Panc1 (cell line): Measurements from ENCODE around the gene SLCO6A1. TPM values are rescaled to one million over a fixed set of nuclear protein-coding genes. Genes with fewer than 3 reads are reported as not detected.

Experiments
- ATAC-seq: fragments of 200-7000 bp; cut with Tn5 transposase; 2 replicates; pipeline ENCODE4 v1.9.1; 2020; ENCODE audit warnings: mild to moderate bottlenecking, moderate library complexity
- BruUV-seq: library from RNA; stranded (reverse); fragments of 400-500 nt; replicated peaks from 2 replicates; lab custom pipeline; 2021; lab: Mats Ljungman, UMichigan
- CTCF ChIA-PET: fragments of 300-600 bp; sonication (Branson Sonifier 250); formaldehyde crosslinking; loops from one replicate; lab custom pipeline; 2022; ENCODE audit warnings: antibody characterized with exemption; lab: Charles Lee
- POLR2A ChIA-PET: fragments of 300-600 bp; sonication (Branson Sonifier 250); formaldehyde crosslinking; loops from one replicate; lab custom pipeline; 2022; ENCODE audit warnings: antibody characterized with exemption; lab: Charles Lee
- DNase-seq: peaks from one replicate; pipeline ENCODE4 v3.0.0-alpha.2; 2010; ENCODE audit warnings: low read depth, low spot score
- H3K27ac ChIP-seq: 2 replicates; pipeline ENCODE4 v1.5.1; 2011; ENCODE audit warnings: mild to moderate bottlenecking, low read length, inconsistent platforms
- H3K27me3 ChIP-seq: fragments of 200-500 bp; sonication (Bioruptor generic); 2 replicates; pipeline ENCODE4 v1.6.0; 2014; ENCODE audit warnings: low read length, inconsistent platforms; ENCODE audit not compliant: control insufficient read depth, insufficient read depth
- H3K36me3 ChIP-seq: fragments of 200-500 bp; sonication (Bioruptor generic); 2 replicates; pipeline ENCODE4 v1.5.1; 2014; ENCODE audit warnings: inconsistent platforms, mild to moderate bottlenecking, low read length, moderate library complexity; ENCODE audit not compliant: control insufficient read depth, insufficient read depth
- H3K4me1 ChIP-seq: 2 replicates; pipeline ENCODE4 v1.5.1; 2011; ENCODE audit warnings: inconsistent platforms, mild to moderate bottlenecking, low read length, moderate library complexity; ENCODE audit not compliant: control insufficient read depth, insufficient read depth
- H3K4me3 ChIP-seq, 2 experiments: 2 replicates each; pipeline ENCODE4 v1.5.1; 2011 to 2012; ENCODE audit warnings: low read depth in 2 of 2, low read length in 2 of 2, mild to moderate bottlenecking in 2 of 2, inconsistent platforms in 1 of 2, moderate library complexity in 1 of 2
- H3K9me3 ChIP-seq: fragments of 200-500 bp; sonication (Bioruptor generic); 2 replicates; pipeline ENCODE4 v1.5.1; 2014; ENCODE audit warnings: low read depth, mild to moderate bottlenecking, inconsistent platforms, low read length, moderate library complexity; ENCODE audit not compliant: control insufficient read depth, insufficient read depth
- POLR2AphosphoS5 ChIP-seq: IDR thresholded peaks from 2 replicates; pipeline ENCODE4 v1.6.1; 2012; ENCODE audit warnings: mild to moderate bottlenecking, low read depth, low read length, moderate library complexity
- SIN3A ChIP-seq: IDR thresholded peaks from 2 replicates; pipeline ENCODE4 v1.6.1; 2012; ENCODE audit warnings: low read depth, mild to moderate bottlenecking, low read length, moderate library complexity, borderline replicate concordance; ENCODE audit not compliant: insufficient read depth
- TCF7L2 ChIP-seq: IDR thresholded peaks from 2 replicates; pipeline ENCODE4 v1.6.1; 2011; ENCODE audit warnings: mild to moderate bottlenecking, low read depth, low read length, inconsistent platforms
- in situ Hi-C: cut with HindIII; loops from 2 replicates; pipeline ENCODE4 v1.10.0; 2016; ENCODE audit warnings: low sequenced_read_pairs, low pct_unique_long_range_greater_than_20kb
- intact Hi-C: fragments of 100-400 bp; cut with micrococcal nuclease; formaldehyde crosslinking; loops from one replicate; pipeline ENCODE4 v1.10.0; 2022; ENCODE audit not compliant: unreplicated experiment
- total RNA-seq: library from RNA; stranded (reverse); gene quantifications from one replicate; pipeline ENCODE4 v1.2.1, GENCODE V29; 2021; ENCODE audit not compliant: unreplicated experiment
- TF ChIP-seq, protein P1 (sequence below), 2 experiments: IDR thresholded peaks; 2 replicates each; pipeline ENCODE4 v1.6.1; 2011 to 2012; ENCODE audit warnings: low read depth in 2 of 2, control low read depth in 1 of 2, low read length in 1 of 2, mild to moderate bottlenecking in 1 of 2, moderate library complexity in 1 of 2; ENCODE audit not compliant: insufficient read depth in 1 of 2
- TF ChIP-seq, protein P2 (sequence below): fragments of 450-650 bp; IDR thresholded peaks from 2 replicates; pipeline ENCODE4 v1.5.1; 2017; ENCODE audit warnings: mild to moderate bottlenecking

Gene SLCO6A1
- total RNA-seq, 1 experiment from 2014 or later = not detected

DNA sequence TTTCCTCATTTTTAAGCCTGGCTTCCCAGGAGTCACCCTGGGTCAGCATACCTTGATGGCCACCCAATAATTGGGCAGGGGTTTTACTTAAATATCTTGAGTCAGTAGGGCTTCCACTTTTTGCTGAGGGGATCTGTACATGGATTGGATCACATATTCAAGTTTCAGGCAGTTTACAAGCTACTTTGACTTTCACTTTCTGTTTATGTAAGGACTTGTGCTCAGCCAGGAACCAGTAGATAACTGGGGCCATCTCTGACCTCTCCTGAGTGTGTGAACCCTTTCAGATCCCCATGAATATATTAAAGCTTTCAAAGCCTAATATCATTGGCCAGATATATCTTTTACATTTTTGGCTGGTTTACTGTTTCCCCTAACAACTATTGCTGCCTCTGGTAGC is 45.1 kb downstream of the SLCO6A1 start:
- no peak overlapping the region for H3K27ac ChIP-seq
- intact Hi-C loops (no loop called here), in situ Hi-C loops (no loop called here)
- ChIA-PET POLR2A (no interaction called here), CTCF (no interaction called here)
- TF ChIP-seq SIN3A (no peak), TCF7L2 (no peak), POLR2AphosphoS5 (no peak)
- TF ChIP-seq, protein P1, sequence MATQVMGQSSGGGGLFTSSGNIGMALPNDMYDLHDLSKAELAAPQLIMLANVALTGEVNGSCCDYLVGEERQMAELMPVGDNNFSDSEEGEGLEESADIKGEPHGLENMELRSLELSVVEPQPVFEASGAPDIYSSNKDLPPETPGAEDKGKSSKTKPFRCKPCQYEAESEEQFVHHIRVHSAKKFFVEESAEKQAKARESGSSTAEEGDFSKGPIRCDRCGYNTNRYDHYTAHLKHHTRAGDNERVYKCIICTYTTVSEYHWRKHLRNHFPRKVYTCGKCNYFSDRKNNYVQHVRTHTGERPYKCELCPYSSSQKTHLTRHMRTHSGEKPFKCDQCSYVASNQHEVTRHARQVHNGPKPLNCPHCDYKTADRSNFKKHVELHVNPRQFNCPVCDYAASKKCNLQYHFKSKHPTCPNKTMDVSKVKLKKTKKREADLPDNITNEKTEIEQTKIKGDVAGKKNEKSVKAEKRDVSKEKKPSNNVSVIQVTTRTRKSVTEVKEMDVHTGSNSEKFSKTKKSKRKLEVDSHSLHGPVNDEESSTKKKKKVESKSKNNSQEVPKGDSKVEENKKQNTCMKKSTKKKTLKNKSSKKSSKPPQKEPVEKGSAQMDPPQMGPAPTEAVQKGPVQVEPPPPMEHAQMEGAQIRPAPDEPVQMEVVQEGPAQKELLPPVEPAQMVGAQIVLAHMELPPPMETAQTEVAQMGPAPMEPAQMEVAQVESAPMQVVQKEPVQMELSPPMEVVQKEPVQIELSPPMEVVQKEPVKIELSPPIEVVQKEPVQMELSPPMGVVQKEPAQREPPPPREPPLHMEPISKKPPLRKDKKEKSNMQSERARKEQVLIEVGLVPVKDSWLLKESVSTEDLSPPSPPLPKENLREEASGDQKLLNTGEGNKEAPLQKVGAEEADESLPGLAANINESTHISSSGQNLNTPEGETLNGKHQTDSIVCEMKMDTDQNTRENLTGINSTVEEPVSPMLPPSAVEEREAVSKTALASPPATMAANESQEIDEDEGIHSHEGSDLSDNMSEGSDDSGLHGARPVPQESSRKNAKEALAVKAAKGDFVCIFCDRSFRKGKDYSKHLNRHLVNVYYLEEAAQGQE (IDR thresholded peaks at IDR 0.05; ENCODE audit: insufficient read depth in 1 of 2, low read depth in 2 of 2, low read length in 1 of 2) = no peak
- TF ChIP-seq, protein P2, sequence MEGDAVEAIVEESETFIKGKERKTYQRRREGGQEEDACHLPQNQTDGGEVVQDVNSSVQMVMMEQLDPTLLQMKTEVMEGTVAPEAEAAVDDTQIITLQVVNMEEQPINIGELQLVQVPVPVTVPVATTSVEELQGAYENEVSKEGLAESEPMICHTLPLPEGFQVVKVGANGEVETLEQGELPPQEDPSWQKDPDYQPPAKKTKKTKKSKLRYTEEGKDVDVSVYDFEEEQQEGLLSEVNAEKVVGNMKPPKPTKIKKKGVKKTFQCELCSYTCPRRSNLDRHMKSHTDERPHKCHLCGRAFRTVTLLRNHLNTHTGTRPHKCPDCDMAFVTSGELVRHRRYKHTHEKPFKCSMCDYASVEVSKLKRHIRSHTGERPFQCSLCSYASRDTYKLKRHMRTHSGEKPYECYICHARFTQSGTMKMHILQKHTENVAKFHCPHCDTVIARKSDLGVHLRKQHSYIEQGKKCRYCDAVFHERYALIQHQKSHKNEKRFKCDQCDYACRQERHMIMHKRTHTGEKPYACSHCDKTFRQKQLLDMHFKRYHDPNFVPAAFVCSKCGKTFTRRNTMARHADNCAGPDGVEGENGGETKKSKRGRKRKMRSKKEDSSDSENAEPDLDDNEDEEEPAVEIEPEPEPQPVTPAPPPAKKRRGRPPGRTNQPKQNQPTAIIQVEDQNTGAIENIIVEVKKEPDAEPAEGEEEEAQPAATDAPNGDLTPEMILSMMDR = no peak
- H3K36me3 ChIP-seq = no peaks in the 10 kb centered on the region
- ATAC-seq (no peak), DNase-seq (no peak)
- no TSS peak for BruUV-seq
- H3K4me3 ChIP-seq = 0 out of 4 replicates have a peak overlapping the region, but pooled peaks of 1 of the 2 experiments have one; percentile 8
- no peaks in the 10 kb centered on the region for H3K4me1 ChIP-seq
- H3K27me3 ChIP-seq = no peaks in the 10 kb centered on the region
- no peaks in the 10 kb centered on the region for H3K9me3 ChIP-seq

DNA sequence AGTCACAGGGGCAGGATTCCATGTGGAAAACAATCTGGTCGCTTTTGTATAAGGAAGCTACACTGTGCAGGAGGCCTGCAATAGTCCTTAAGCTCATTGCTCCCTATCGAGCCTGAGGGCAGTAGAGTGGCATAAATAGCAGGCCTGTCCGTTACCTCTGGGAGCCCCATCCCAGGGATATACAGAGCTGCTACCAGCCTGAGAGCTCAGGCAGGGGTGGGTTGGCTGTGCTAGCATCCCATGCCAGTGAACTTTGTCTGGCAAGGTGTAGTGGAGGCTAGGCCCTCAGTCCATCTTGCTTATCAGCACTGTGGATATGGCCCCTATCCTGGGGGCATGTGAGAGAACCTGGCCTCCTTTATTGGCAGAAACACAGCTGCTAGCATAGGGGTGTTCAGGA is 47.7 kb downstream of the SLCO6A1 start:
- TF ChIP-seq, protein P1 (IDR thresholded peaks at IDR 0.05; ENCODE audit: insufficient read depth in 1 of 2, low read depth in 2 of 2, low read length in 1 of 2) = no peak
- intact Hi-C loops = no loop called here
- CTCF ChIA-PET = no interaction called here
- no peaks in the 10 kb centered on the region for H3K36me3 ChIP-seq
- BruUV-seq = no TSS peak
- in situ Hi-C loops = no loop called here
- no peaks in the 10 kb centered on the region for H3K4me1 ChIP-seq
- POLR2A ChIA-PET = no interaction called here
- DNase-seq (no peak), ATAC-seq (no peak)
- no peaks in the 10 kb centered on the region for H3K27me3 ChIP-seq
- no peaks in the 10 kb centered on the region for H3K9me3 ChIP-seq
- H3K27ac ChIP-seq = no peak overlapping the region
- no peak overlapping the region for H3K4me3 ChIP-seq
